Left cardiac atrium (tissue), 4 donors: Measurements from ENCODE around the gene UBR2. TPM values are rescaled to one million over a fixed set of nuclear protein-coding genes. Genes with fewer than 3 reads are reported as not detected.
"Not testable (repeated sequence)": the region's sequence is repeated elsewhere in the genome, so short reads cannot be mapped to it uniquely, and the experiment has no call there.

Experiments used
- ATAC-seq, 2 donors: fragments of 200-7000 bp; cut with Tn5 transposase; one replicate each; pipeline ENCODE4 v1.9.1; 2020; ENCODE audit warnings: mild to moderate bottlenecking in 2 of 2, moderate library complexity in 2 of 2
- DNase-seq: peaks from one replicate; pipeline ENCODE4 v3.0.0-alpha.2; 2020
- intact Hi-C, 2 donors: fragments of 100-400 bp; cut with DNase I; formaldehyde crosslinking; loops; one replicate each; pipeline versions ENCODE4 v1.14.1 to v1.15.1; 2022 to 2023
- total RNA-seq, 2 donors: library from RNA; stranded (reverse); fragmentation: NEBNext Ultra II Directional; extraction: Animal tissue kit (Norgen Biotek cat#: 25700); gene quantifications; one replicate each; pipeline ENCODE4 v1.2.1, GENCODE V29; 2021
- donor health status: DM: no; HTN: yes; CAD: no.
- donor health status: DM: no; HTN: yes; CAD: no; lungs with severe emphysema.
- donor health status: DM: yes; HTN: yes; CAD: no.
- donor health status: Dilated cardiomyopathy.

UBR2 gene
- total RNA-seq, 2 donors from 2014 or later = 26.8 to 27.4 TPM

- intact Hi-C loops = loop anchor here (1.0 to 5.0 kb wide), 4 partner anchors 65 to 236 kb away; no protein-coding TSS in a partner anchor
- DNase-seq (peak; percentile 81), ATAC-seq (peak; percentile 78 to 81)
Measured at GRCh38 chr6:42661540-42662153, 97.8 kb downstream of the UBR2 start.

DNA sequence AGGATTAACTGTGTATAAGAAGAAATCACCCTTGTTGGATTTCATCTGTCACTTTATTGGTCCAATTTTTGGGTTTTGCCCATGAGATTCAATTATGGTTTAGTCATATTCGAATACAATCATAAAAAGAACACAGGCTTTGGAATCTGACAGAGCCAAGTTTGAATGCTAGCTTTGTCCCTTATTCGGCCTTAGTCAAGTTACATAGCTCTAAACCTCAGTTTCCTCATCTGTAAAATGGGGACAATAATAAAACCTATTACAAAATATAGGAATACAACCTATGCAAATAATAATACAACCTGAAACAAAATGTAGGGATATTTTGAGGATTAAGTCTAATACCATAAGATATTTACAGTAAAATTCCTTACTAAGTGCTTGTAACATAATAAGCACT lies 100.9 kb downstream of the UBR2 start:
- ATAC-seq (no peak), DNase-seq (no peak)
- intact Hi-C loops = loop anchor here (5.0 kb wide), 2 partner anchors 63 to 233 kb away; no protein-coding TSS in a partner anchor

GRCh38 chr6:42674368-42674767 lies 110.5 kb downstream of the UBR2 start:
- DNase-seq, intact Hi-C loops: not testable (repeated sequence)
- peak in 1 of 2 donors; percentile 76 for ATAC-seq

DNA sequence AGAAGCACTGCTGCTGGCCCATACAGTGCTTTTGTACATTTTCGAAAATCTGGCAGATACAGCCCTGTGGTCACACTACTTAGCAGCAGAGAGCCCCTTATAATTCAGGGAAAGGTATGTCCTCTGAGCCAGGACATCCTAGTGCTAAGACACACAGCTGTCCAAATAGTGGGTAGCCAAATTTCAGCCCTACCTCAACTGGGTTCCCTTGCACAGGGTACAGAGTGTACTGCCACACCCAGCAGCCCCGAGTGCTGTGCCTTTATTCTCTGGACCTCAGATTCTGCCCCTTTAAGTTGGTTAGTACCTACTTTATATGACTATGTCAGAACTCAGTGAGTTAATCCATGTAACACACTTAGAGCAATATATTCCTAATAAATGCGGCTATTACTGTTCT lies 111.0 kb downstream of the UBR2 start:
- intact Hi-C loops = no loop called here
- ATAC-seq = no peak
- DNase-seq = no peak

- DNase-seq = no peak
- intact Hi-C loops = no loop called here
- ATAC-seq = no peak
Measured at GRCh38 chr6:42679358-42679757, 115.5 kb downstream of the UBR2 start.

DNA sequence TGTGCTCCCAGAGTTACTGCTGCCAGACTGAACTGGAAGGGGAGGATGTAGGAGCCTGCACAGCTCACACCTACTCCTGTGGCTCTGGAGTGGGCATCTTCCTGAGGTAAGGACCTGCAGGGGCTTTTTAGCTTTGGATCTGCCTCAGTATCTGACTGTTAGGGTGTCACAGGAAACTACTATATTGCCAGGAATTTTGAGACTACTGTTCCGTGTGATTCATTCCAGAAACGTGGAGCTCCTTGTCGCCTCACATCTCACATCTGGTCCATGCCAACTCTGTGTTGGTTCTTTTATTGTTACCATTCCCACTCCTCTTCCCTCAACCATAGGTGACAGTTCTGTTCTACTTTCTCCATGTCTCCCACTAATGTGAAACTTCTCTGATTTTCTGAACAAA lies 124.5 kb downstream of the UBR2 start:
- no peak for ATAC-seq
- intact Hi-C loops = no loop called here
- no peak for DNase-seq

DNA sequence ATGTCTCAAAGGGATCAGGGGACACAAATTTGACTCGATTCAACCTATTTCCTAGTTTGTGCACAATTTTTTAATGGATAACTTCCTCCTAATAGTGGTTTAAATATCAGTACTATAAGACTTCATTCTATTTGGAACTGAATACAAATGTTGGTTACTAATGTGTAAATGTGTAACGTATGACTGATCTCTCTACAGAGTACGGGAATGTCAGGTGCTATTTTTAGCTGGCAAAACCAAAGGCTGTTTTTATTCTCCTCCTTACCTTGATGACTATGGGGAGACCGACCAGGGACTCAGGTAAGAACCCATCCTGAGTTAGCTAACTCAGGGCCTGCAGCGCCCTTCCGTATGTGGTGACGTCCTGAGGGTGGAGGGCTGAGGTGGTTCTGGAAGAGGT lies 125.5 kb downstream of the UBR2 start:
- DNase-seq (no peak), ATAC-seq (no peak)
- intact Hi-C loops = no loop called here

DNA sequence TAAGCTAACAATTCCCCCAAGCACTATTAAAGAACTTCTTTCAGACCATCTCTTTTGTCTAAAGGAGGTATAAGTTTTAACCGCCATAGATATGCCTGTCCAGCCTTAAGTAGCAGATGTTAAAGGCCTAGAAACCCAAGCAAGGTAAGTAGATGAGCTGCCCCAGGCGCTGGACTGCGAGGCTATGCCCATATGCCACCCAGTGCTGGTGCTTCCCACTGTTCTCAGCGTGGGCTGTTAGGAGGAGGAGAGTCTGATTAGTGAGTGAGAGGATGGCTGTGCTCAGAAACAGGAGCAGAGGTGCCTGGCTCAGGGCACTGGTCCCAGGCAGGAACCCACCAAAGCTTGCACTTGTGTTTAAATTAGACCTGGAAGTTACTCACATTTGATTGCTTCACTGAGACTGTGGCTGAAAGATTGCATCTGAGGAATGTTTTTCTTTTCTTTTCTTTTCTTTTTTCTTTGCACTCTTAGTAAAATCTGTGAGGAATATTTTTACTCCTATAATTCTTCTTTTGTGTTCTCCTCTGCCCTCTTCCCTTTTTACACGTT lies 126.4 kb downstream of the UBR2 start:
- no peak for DNase-seq
- intact Hi-C loops = no loop called here
- no peak for ATAC-seq

DNA sequence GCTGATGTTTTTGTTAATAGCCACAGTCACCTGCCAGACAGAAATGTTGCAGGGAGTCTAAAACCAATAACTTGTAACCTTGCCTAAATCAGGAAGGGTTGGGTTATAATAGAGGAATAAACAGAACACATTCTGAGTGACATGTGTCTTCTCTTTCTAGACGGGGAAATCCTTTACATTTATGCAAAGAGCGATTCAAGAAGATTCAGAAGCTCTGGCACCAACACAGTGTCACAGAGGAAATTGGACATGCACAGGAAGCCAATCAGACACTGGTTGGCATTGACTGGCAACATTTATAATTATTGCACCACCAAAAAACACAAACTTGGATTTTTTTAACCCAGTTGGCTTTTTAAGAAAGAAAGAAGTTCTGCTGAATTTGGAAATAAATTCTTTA lies 127.0 kb downstream of the UBR2 start:
- DNase-seq = no peak
- ATAC-seq = no peak
- intact Hi-C loops = no loop called here

DNA sequence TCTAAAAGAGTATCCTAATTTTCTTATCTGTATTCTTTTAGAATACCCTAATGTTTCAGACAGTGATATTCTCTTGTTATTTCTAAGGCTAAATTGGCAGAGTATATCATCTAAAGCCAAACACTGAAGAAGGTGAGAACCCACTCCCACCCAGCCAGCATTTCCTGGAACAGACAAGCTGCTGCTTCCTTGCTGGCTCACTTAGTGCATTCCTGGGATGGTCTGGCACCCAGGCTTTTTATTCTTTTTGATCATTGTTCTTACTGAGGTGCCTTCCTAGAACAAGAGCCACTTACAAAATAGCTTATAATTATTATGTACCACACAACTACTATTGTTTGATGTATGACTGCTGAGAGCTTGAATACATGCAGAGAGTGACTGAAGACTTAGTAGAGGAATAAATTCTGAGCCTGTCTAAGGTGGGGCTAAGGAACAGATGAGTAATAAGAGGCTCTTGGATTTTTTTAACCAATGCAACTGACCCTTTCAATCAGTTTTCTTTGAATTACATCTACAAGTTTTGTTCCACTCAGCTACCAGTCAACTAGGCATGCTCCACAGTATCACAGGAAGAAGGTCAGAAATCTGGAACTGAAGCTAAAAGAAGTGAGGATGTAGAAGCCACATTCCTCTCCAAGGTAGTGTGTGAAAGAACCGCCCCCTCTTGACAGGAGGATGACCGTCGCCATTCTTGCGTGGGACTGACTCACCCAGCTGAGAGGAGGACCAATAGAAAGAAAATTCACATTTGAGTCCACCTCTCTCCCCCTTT lies 128.5 kb downstream of the UBR2 start:
- intact Hi-C loops = no loop called here
- ATAC-seq (peak; percentile 39 to 40), DNase-seq (peak; percentile 44)

- intact Hi-C loops = no loop called here
- DNase-seq = no peak
- ATAC-seq = no peak
Measured at GRCh38 chr6:42693725-42694323, 130.0 kb downstream of the UBR2 start.

GRCh38 chr6:42694586-42694985 lies 130.8 kb downstream of the UBR2 start:
- DNase-seq (no peak), ATAC-seq (no peak)
- intact Hi-C loops = no loop called here

- intact Hi-C loops = no loop called here
- peak; percentile 54 to 62 for ATAC-seq
- peak; percentile 40 for DNase-seq
Measured at GRCh38 chr6:42696526-42697267, 132.9 kb downstream of the UBR2 start.

DNA sequence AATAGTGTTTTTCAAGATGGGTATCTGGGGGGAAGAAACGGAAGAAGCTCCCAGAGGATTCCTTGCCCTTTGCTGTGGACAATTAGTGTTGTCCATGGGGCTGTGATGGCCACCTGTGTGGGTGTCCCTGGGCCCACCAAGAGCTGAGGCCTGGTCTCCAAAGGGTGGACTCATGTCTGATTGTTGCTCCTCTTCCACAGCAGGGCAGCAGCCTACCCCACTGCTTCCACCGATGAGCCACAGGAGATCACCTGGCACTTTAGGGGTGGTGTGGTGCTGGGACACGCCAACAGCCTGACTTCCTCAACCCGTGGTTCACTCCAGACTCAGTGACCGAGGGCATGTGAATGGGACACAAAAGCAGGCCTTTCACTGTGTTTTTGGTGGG lies 133.4 kb downstream of the UBR2 start:
- DNase-seq (no peak), ATAC-seq (no peak)
- intact Hi-C loops = no loop called here

DNA sequence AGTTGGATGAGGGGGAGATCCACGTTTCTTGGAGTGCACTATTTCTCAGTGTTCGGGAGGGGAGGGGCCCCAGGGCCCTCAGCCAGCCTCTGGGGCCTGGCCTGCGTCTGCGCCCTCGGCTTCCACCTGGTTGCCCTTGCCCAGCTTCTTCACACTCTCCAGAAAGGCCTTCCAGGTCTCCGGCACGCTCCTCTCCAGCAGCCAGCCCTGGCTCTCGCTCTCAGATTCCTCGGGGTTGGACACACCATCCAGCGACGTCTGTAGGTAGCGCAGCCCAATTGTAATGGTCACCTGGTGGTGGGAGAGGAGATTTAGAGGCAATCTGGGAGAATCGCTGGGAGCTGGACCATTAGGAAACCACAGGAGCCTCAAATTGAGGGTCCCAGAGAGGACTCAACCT lies 134.4 kb downstream of the UBR2 start:
- ATAC-seq = no peak
- intact Hi-C loops = no loop called here

GRCh38 chr6:42702200-42702599 lies 138.4 kb downstream of the UBR2 start:
- ATAC-seq (no peak), DNase-seq (no peak)
- intact Hi-C loops = no loop called here

More for the DNA sequence above, 134.4 kb downstream of the UBR2 start:
- DNase-seq = no peak

- DNase-seq, intact Hi-C loops, ATAC-seq: not testable (repeated sequence)
Measured at GRCh38 chr6:42702786-42703185, 139.0 kb downstream of the UBR2 start.

DNA sequence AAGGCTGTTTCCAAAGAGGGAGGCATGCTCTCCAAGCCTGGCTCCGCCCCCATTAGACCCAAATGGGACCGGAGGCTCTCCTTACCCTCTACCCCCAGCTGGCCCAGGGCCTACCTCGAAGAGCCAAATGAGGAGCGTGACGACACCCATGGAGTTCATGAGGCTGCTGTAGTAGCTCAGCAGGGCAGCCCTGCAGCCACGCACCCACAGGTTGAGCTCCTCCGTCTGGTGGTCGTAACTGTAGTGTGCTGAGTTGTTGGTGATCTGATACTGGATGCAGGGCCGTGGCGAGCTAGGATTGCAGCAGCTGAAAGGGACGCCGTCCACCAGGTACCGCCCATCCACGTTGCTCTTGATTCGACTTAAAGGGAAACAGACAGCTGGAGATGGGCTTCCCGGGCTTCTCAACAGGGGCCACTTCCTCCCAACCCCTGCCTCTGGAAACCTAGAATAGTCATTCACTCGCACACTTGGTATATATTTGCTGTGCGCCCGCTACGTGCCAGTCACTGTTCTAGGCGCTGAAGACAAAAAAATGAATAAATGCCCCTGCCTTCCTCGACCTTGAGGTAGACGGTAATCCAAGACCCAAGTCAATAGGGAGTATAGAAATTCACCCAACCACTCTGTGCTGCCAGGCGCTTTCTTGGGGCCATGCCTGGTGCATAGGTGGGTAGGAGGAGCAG lies 140.6 kb downstream of the UBR2 start:
- intact Hi-C loops = no loop called here
- DNase-seq (peak; percentile 72), ATAC-seq (peak; percentile 87 to 95)

DNA sequence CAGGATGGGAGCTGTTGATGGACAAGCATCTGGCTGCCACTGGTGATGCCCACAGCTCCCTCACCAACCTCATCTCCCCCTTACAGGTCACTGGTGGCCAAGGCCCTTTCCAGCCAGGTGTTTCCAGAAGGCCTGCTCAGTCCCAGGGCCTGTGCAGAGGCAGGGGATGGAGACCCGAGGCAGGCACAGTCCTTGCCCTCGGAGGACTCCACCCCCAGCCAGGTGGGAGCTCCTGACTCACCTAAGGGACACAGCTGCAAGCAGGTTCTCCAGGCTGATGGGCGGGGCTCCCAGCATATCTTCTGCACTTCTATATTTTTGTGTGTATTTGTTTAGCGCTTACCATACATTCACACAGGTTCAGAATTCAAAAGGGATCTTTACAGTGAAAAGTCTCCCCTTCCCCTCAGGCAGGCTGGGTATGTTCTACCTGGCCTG lies 141.1 kb downstream of the UBR2 start:
- ATAC-seq = peak in 1 of 2 donors; percentile 4
- intact Hi-C loops = no loop called here
- no peak for DNase-seq
